Measurements from ENCODE around the gene TRIM21.
"Not testable (repeated sequence)": the region's sequence is repeated elsewhere in the genome, so short reads cannot be mapped to it uniquely, and the experiment has no call there.

The TRIM21 gene

DNA sequence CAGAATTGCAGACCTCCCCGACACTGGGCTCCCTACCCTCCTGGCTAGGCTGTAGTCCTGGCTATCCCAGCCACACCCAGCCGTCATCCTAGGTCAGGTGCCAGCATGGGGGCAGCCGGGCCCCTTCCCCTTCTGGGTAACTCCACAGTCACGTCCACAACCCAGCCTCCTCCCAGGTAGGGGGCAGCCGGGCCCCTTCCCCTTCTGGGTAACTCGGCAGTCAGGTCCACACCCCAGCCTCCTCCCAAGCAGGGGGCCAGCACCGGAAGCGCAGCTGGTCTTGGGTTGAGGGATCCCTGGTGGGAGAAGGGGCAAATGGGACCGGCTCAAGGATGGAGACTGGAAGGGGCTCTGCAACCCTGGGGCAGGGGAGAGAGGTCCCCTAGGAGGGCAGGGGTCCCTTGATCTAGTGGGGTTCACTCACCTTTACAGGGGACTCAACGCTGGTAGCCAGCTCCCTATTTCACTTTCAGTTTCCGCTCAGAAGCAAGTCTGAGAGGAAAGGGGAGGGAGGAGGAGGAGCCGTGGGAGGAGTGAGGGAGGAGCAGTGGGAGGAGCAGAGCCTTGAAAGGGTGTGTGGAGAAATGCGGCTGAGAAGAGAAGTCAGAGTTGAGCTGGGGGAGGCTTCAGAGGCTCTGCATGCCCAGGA is at the start of gene TRIM21:
TRIM21 (minus strand) TSS at position 494 of the 649 bp plus-strand sequence. CDS start 3,293 bp downstream, outside the sequence.
- peak; percentile 22 to 41 for DNase-seq

DNA sequence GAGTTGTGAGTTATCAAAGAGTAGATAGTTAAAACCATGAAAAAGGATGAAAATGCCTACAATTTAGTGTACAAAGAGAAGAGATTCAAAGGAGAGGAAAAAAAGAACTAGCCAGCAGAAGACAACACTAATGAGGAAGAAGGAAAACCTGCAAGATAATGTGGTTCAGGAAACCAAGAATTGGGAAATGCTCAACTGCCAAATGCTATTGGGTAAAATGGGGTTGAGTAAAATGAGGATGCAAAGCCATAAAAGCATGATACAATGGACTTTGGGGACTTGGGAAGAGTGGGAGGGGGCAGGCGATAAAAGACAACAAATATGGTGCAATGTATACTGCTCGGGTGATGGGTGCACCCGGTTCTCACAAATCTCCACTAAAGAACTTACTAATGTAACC is 48.0 kb upstream of the TRIM21 start:
- no peak for DNase-seq

DNA sequence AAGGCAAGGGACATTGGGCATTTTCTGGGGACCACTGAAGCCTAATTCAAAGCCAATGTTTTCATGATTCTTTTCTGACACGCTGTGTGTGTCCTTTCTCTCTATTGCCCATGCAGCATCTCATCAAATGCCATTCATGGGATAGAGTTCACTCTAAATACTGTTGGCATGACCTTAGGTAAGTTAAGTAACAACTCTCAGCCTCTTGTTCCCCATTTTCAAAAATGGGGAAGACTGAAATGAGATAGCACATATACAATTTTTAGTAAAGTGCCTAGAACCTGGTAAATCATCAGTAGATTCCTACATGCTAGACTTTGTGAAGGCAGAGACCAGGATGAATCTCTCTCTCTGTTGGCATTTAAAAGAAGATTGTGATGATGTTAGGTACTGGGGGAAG is 42.9 kb upstream of the TRIM21 start:
- no peak for DNase-seq

DNA sequence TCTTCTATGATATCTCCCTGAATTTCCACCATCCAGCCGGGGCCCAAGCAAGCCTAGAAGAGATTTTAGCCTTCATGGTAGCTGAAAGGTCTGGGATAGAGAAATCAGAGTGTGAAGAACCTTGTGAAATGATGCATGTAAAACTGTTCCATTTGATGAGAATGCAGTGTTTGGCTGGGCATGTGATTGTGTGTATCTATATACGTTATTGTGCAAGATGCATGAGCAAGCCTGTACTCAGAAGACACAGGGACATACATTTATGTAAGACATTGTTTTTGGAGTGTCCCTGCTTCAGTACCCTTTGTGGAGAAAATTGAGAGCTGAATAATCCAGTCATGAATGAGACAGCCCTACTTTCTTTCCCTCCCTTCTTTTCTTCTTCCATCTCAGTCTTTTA is 40.4 kb upstream of the TRIM21 start:
- no peak for DNase-seq

DNA sequence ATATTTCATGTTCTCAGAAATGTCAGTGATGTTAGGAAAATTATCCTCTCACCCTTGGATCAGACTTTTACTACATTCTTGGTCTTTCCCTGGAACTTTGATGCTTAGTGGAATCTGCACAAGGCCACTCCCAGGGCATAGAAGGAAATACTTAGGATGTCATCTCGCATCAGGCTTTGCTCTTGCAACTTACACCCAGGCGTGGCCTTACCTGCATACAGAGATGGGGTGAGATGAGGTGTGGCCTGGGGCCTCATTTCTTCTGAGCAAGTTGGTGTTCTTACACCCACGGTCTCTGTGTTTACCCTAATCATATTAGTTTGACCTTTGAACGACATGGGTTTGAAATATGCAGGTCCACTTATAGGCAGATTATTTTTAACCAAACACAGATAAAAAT is 36.5 kb upstream of the TRIM21 start:
- DNase-seq = no peak

DNA sequence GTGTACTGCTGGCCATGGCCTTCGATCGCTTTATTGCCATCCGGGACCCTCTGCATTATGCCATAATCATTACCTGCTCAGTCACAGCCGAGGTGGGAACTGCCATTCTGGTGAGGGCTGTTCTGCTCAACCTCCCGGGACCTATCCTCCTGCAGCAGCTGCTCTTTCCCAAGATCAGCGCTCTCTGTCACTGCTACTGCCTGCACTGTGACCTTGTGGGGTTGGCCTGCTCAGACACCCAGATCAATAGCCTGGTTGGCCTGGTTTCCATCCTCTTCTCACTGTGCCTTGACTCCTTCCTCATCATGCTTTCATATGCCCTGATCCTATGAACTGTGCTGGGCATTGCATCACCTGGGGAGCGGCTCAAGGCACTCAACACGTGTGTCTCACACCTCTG is 24.9 kb upstream of the TRIM21 start:
- DNase-seq = no peak

DNA sequence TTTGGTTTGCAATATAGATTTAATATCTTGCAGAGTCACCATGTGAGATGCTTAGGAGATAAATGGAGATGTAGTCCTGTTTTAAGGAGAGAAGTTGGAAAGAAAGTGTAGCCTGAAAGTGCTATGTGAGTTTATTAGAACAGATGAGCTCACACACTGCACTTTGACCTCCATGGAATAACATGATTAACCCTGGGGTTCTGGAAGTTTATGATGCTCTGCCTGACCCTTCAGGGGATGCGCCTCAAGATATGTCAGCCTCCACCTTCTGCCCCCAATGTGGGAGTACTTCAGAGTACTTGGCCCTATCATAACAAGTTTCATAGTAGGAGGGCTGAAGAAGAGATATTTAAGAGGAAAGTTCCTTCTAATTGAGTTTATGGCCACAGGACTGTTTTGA is 23.3 kb upstream of the TRIM21 start:
- DNase-seq = no peak

DNA sequence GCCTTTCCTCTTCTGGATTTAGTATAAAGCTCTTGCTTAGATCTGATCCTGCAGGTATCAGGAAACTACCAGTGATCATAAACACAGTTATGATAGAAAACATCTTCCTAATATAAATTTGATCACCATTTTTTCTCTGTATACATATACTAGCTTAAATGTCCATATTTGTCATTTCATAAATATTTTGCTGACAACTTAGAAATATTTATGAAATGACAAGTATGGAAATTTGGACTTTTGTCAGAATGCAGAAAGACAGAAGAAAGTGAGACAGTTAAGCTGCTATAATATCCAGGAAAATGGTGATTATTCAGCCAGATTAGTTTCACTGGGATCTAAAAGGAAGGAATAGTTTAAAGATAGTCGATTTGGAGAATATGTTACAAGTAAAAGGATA is 22.8 kb upstream of the TRIM21 start:
- DNase-seq = no peak

DNA sequence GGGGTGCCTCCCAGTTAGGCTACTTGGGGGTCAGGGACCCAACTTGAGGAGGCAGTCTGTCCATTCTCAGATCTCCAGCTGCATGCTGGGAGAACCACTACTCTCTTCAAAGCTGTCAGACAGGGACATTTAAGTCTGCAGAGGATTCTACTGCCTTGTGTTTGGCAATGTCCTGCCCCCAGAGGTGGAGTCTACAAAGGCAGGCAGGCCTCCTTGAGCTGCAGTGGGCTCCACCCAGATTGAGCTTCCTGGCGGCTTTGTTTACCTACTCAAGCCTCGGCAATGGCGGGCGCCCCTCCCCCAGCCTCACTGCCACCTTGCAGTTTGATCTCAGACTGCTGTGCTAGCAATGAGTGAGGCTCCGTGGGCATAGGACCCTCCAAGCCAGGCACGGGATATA is 12.7 kb upstream of the TRIM21 start:
- DNase-seq = not testable (repeated sequence)

DNA sequence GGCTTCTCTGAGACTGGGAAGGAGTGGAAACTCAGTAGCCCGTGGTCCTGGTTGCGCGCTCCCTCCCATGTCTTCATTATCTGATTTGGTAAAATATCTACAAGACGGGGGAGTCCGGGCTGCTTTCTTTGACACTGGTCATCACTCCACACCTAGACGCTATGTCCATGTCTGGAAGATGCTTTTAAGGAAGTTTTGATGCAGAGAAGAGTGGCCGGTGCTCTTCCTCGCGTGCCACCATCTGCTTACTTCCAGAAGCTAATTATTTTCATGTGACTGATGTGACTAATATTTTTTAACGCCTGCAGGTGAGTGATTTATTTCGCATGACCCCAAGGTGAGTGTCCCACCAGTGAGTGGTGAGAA is 339 bp upstream of the TRIM21 start:
- DNase-seq = no peak

DNA sequence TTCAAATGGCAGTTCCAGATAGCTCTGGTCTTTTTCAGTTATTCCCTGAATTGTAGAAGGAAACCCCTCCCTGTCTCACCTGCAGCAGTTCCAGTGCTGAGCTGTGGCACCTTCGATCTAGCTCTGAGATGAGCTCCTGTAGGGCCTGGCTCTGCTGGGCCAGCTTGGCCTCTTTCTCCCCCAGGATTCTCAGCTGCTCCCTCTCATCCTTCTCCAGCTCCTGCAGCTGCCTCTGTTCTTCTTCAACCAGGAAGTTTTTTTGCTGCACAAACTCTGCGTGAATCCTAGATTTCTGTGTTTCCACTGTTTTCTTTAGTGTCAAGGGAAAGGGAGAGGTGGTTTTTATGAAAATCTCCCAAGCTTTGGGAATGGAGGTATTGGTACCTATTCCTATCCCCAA is 5.3 kb downstream of the TRIM21 start:
- no peak for DNase-seq

DNA sequence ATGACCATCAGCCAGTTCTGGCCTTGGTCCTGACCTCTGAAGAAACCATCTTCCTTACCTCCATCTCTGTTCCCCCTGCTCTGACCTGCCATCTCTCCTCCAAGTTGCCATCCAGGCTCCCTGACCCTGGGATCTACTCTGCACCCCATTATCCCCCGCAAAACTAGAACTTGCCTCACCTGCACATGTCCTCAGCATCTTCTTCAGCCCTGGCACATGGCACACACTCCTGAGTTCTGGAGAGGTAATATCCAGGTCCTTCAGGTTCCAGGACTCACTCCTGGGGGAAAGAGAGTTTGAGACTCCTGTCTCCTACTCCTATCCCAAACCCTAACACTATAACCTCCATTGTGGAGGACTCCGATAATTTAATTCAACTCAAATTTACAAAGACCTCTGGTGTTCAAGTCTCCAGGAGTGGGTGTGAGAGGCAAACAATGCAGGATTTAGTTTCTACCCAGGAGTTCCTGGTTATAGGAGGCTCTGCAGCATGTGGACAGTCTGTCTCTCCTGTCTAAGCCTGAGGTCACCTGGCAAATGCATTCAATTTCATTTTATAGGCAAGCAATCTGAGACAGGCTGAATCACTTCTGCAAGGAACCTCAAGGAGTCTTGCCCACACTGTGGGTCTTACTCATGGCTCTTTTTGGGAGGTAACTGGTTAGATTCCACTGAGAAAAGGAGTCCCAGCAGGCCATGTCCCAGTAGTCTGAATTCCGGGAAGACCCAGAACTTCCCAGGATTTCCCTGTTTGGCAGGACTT is 7.3 kb downstream of the TRIM21 start:
- no peak for DNase-seq

DNA sequence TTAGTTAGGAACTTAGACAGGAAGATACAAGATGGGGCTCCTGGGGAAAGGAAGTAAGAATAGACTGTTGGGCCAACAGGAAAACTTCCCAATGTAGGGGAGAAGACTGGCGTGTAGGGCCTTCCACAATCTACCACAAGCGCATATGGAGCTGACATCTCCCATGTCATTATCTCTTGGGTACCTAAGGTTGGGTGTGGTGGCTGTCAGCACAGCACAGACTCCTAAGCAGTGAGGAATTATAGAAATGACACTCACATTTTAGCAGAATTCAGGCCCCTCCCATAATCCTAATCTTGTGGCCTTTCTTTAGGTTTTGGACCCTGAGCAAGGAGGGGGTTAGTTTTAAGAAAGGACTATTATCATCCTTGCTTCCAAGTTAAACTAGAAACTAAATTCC is 11.6 kb downstream of the TRIM21 start:
- no peak for DNase-seq

DNA sequence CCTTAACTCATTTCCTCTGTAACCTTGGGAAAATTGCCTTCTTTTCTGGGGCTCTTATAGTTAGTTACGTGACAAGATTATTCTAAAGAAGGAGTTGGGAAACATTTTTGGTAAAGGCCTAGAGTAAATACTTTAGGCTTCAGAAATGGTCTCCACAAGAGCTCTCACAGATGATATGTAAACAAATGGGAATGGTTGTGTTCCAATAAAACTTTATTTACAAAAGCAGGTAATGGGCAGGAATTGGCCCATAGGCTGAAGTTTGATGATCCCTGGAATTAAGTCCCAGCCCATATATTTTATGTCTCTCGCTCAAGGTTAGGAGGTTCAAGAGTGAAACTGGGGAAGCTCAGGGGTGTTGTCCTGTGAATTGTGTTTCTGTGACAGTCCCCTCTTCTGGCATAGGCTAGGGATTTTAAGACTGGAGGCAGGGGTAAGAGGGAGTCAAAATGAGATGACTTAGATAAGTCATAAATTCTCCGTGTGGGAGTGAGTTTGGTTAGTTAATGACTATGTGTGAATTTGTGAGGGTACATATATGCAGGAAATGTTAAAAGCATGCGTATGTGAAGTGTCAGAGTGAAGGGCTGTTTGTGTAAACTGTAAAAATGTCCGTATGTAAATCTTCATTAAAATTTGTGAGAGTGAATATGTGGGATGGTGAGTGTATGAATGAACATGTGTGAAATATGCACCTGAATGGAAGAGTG is 17.9 kb downstream of the TRIM21 start:
- no peak for DNase-seq

DNA sequence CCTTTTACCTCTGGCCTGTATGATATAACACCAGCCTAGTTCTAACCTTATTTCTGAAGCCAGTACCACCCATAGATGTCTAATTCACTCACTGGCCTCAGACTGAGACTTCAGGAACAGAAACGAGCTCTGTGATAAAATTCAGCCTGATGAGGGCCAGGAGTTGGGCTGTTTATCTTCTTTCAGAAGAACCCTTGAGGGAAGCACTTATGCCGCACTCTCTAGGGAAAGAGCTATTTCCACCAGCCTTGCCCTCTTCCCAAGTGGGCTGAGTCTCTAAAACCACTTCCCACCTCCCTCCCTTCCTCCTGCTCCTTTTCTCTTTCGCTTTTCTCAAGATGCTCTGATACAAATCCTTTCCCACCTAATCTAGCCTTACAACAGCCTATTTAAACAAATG is 23.3 kb downstream of the TRIM21 start:
- DNase-seq = no peak

DNA sequence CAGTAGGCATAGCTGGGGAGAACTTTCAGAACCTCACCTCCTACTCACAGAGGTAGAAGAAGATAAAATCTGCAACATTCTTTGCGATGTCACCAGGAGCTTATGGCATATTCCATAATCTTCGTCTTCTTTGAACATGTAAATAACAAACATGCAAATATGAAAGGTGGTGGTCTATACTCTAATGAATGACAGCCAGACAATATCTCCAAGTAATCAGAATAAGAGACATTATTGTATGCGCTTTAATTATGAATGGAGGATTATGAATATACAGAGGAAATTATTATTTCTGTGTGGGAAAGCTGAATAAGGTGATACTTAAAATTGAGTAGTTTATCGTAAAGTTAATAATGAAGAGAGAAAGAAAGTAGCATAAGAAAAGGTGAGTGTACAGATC is 25.2 kb downstream of the TRIM21 start, which contains the start of gene OR52B4:
OR52B4 (minus strand) TSS at position 101 of the 400 bp plus-strand sequence; CDS start at position 10, 91 bp downstream.
- DNase-seq = no peak

DNA sequence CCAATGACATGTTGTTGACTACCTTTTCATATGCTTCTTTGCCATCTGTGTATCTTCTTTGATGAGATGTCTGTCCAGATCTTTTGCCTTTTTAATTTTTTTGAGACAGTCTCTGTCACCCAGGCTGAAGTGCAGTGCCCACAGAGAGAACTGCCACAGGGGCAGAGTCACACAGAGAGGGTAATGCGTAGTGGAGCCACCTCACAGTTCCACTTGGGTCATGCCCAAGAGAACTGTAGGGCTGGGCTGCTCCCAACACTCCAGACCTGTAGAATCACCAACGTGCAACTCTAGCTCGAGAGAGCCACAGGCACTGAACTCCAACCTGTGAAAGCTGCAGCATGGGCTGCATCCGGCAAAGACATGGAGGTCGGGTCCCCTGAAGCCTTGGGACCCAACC is 45.4 kb downstream of the TRIM21 start:
- DNase-seq = not testable (repeated sequence)

DNA sequence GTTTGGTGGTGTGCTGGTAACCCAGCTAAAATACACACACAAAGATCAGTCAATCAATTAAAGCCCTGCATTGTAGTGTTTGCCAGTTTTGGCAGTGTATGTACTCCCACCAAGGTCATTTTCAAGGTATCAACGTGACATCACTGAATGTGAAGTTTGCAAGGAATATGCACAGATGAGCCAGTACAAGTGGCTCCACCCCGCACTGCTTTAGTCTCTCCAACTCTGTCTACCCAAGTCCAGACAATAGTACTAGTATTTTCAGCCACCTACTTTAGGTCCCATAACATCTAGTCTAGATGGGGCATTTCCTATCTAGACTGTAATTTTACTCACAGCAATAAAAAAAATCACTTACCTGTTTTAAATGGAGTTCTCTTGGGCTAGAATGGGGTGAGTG is 48.1 kb downstream of the TRIM21 start:
- DNase-seq = not testable (repeated sequence)
